NCI-H460 (cell line): ENCODE data around the gene CELA3A. TPM values are rescaled to one million over a fixed set of nuclear protein-coding genes. Genes with fewer than 3 reads are reported as not detected.
A peak's percentile ranks its signal among the peaks of the same experiment; 100 is the strongest.
"Not testable (repeated sequence)": the region's sequence is repeated elsewhere in the genome, so short reads cannot be mapped to it uniquely, and the experiment has no call there.

Source experiments
- DNase-seq: peaks from one replicate; pipeline ENCODE4 v3.0.0-alpha.2; 2016; ENCODE audit warnings: low read depth; ENCODE audit errors: extremely low read depth
- total RNA-seq: library from RNA; depleted of rRNA; stranded (reverse); fragments of >200 nt; shearing (Covaris generic); gene quantifications from 2 replicates; pipeline ENCODE4 v1.2.3, GENCODE V29; 2014

Gene CELA3A
- total RNA-seq, 1 experiment from 2014 or later: not detected

- not testable (repeated sequence) for DNase-seq
These were observed 11.3 kb downstream of the CELA3A start for GRCh38 chr1:22012752-22013151.

GRCh38 chr1:22014575-22015206, 13.2 kb downstream of the CELA3A start:
- DNase-seq: not testable (repeated sequence)

GRCh38 chr1:22018583-22019559, 17.4 kb downstream of the CELA3A start:
- DNase-seq: peak; percentile 42

- DNase-seq: no peak
These were observed 19.6 kb downstream of the CELA3A start for GRCh38 chr1:22021061-22021460.

- no peak for DNase-seq
These were observed 23.3 kb downstream of the CELA3A start for GRCh38 chr1:22024485-22025367.

- peak; percentile 52 for DNase-seq
These were observed 24.1 kb downstream of the CELA3A start for GRCh38 chr1:22025368-22026155.

- no peak for DNase-seq
These were observed 25.4 kb downstream of the CELA3A start for GRCh38 chr1:22026924-22027289.

GRCh38 chr1:22030057-22030456, 28.6 kb downstream of the CELA3A start:
- no peak for DNase-seq

- no peak for DNase-seq
These were observed 29.0 kb downstream of the CELA3A start for GRCh38 chr1:22030473-22030872.

- DNase-seq: no peak
These were observed 29.9 kb downstream of the CELA3A start for GRCh38 chr1:22031214-22031962.

- DNase-seq: not testable (repeated sequence)
These were observed 33.4 kb downstream of the CELA3A start for GRCh38 chr1:22034834-22035233.

GRCh38 chr1:22037520-22037919, 36.1 kb downstream of the CELA3A start:
- no peak for DNase-seq

GRCh38 chr1:22038036-22038435, 36.6 kb downstream of the CELA3A start:
- no peak for DNase-seq

GRCh38 chr1:22039594-22040285, 38.3 kb downstream of the CELA3A start:
- DNase-seq: peak; percentile 11

- no peak for DNase-seq
These were observed 38.8 kb downstream of the CELA3A start for GRCh38 chr1:22040286-22040623.

- no peak for DNase-seq
These were observed 40.0 kb downstream of the CELA3A start for GRCh38 chr1:22041505-22041904.

- DNase-seq: no peak
These were observed 41.8 kb downstream of the CELA3A start for GRCh38 chr1:22043198-22043769.

GRCh38 chr1:22044690-22045420, 43.4 kb downstream of the CELA3A start:
- no peak for DNase-seq
